HUES6 (cell line): ENCODE measurements around the gene NTN1.
"Not testable (repeated sequence)": the region's sequence is repeated elsewhere in the genome, so short reads cannot be mapped to it uniquely, and the experiment has no call there.

Experiments
- H3K27ac ChIP-seq: 2 replicates; pipeline ENCODE4 v1.7.0; 2013; ENCODE audit warnings: low read depth, mild to moderate bottlenecking, low read length, inconsistent platforms
- H3K27me3 ChIP-seq: 2 replicates; pipeline ENCODE4 v1.6.1; 2013; ENCODE audit warnings: low read length; ENCODE audit not compliant: control insufficient read depth, insufficient read depth
- H3K36me3 ChIP-seq: 2 replicates; pipeline ENCODE4 v1.6.1; 2013; ENCODE audit warnings: low read length; ENCODE audit not compliant: control insufficient read depth, insufficient read depth
- H3K4me1 ChIP-seq: 2 replicates; pipeline ENCODE4 v1.6.1; 2013; ENCODE audit warnings: low read length; ENCODE audit not compliant: control insufficient read depth, insufficient read depth
- H3K4me3 ChIP-seq: 2 replicates; pipeline ENCODE4 v1.5.1; 2013; ENCODE audit warnings: low read depth, low read length
- H3K9ac ChIP-seq: one replicate; pipeline ENCODE4 v1.6.1; 2013; ENCODE audit warnings: mild to moderate bottlenecking, low read length
- H3K9me3 ChIP-seq: 2 replicates; pipeline ENCODE4 v1.6.1; 2013; ENCODE audit warnings: low read depth, low read length; ENCODE audit not compliant: control insufficient read depth, insufficient read depth

The NTN1 gene

DNA sequence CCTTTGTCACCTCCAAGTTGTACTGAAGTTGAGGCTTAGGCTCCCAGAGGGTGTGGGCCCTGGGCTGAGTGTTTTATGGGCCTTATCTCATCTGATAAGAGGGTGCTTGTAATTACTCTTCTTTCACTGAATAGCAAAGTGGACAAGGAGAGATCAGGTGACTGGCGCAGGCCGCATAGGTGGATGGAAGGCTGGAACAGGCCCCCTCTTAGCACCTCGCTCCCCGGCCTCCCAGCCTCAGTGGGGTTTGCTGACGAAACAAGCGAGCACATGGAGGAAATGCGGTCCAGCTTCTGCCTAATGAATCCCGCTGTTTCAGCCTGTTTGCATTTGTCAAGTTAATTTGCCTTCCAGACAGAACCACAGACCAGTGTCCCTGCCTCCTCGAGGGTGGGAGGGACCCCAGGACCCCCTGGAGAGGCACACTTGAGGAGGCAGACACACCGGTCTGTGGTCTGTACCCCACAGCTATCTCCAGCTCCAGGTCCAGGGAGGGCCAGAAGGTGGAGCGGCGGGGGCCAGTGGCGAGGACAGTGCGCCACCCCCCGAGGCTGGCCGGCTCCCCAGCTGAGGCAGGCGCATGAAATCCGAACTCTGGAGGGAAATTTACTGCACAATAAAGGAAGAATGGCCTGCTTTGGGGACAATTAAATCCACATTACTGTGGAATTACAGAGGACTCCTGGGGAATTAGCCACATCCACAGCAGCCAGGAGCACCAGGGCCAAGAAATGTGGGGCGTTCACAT is 123.4 kb downstream of the NTN1 start:
- H3K27ac ChIP-seq, result no peak overlapping the region
- no peaks in the 10 kb centered on the region for H3K9me3 ChIP-seq
- H3K4me3 ChIP-seq, result no peak overlapping the region
- H3K27me3 ChIP-seq, result peaks cover 7% of the 10 kb centered on the region; the same call in 1 of the 2 replicates
- H3K4me1 ChIP-seq, result peaks cover 17% of the 10 kb centered on the region
- no peaks in the 10 kb centered on the region for H3K36me3 ChIP-seq
- no peak overlapping the region for H3K9ac ChIP-seq

DNA sequence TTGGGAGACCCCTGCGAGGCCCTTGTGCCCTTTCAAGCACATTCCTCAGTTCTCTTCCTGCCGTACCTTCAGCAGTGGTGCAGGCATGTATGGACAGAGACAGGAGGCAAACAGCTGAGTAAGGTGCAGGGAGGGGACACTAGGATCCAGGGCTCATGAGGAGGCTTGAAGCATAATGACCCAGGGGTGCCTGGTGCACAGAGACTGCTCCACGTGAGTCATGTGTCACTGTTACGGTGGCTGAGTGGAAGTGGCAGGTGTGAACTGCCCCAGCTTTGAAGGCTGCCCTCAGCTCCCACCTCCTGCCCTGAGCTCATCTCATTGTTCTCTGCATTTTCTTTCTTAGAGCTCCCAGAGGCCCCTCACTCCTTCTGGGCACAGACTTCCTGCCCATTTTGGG is 124.8 kb downstream of the NTN1 start:
- Histone ChIP-seq H3K9ac (no peak overlapping the region), H3K27me3 (peaks cover 7% of the 10 kb centered on the region; the same call in 1 of the 2 replicates), H3K27ac (no peak overlapping the region), H3K36me3 (no peaks in the 10 kb centered on the region), H3K9me3 (no peaks in the 10 kb centered on the region), H3K4me1 (peaks cover 27% of the 10 kb centered on the region), H3K4me3 (no peak overlapping the region)

DNA sequence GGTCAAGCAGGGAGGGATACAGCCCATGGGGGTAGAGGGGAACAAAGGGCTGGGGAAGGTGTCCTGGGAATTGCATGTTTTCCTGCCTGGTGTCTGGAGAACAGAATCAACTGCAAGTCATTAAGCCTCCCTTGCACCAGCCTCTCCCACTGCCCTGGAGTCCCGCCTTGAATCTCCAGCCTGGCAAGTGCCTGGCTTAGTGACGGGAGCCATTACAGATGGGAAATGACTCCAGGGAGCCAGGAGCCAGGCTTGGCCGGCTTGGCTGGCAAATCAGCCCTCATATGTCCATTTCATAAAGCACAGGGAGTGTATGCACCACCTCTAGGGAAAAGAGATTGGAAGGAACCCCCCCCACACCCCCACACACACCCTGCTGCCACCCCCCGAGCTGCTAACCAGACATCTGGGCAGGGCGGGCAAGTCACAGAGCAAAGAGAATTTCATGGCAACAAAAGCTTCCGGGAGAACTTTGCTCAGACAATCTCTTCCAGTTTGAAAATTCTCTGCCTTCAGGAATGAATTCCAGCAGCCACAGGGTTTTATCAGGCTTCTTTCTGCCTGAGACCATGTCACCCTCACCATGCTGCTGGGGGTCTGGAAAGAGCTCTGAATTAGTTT is 127.7 kb downstream of the NTN1 start:
- H3K9me3 ChIP-seq, result no peaks in the 10 kb centered on the region
- no peak overlapping the region for H3K9ac ChIP-seq
- no peak overlapping the region for H3K27ac ChIP-seq
- H3K4me3 ChIP-seq, result no peak overlapping the region
- H3K27me3 ChIP-seq, result peaks cover 4% of the 10 kb centered on the region; the same call in 1 of the 2 replicates
- H3K36me3 ChIP-seq, result no peaks in the 10 kb centered on the region
- peaks cover 29% of the 10 kb centered on the region for H3K4me1 ChIP-seq

DNA sequence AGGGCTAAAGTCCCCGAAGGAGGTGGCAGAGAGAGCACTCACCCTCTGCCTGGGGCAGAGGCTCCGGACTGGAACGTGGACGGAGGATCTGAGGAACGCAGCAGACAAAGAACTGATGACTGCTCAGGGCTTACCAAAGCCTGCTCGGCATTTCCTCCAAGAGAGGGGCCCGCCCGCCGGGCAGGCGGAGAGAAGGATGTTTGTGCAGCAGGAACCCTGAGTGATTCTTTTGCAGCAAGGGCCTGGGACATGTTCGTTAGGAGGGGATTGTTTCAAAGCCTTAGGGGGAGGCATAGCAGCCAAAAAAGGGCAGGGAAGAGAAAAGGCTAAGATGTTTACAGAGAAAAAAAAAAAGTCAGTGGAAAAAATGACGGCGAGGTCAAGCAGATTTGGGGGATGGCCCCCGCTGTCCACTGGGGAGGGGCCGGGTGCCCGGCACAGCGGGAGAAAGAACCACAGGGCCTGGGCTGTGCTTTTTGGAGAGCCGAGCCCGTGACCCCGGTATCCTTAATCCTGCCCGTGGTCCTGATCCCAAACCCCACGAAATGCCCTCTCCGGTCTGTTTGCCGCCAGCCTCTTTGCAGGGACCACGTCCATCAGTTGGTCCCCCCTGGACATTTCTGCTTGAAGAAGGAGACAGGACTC is 129.3 kb downstream of the NTN1 start:
- H3K27ac ChIP-seq, result peak overlapping the region; percentile 68; the same call in 1 of the 2 replicates
- H3K4me3 ChIP-seq, result no peak overlapping the region
- no peaks in the 10 kb centered on the region for H3K36me3 ChIP-seq
- no peaks in the 10 kb centered on the region for H3K9me3 ChIP-seq
- H3K4me1 ChIP-seq, result peaks cover 18% of the 10 kb centered on the region
- no peak overlapping the region for H3K9ac ChIP-seq
- H3K27me3 ChIP-seq, result peaks cover 4% of the 10 kb centered on the region; the same call in 1 of the 2 replicates

DNA sequence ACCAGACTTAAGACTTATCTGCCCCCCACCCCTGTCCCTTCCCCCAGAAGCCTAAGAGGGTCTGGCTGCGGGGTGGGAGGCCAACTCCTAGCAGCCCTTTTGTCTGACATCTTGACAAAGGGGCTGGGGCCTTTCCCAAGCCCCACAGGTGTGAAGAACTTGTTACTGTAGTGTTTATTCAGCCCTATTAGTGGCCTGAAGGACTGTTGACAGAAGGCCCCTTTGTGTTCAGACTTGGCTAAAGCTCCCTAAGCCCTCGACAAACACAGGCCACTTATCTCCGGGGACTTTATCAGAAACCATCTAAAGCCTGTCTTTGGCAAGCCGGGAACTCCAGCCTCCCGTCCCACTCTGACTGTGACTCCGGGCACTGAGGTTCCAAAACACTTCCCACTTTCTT is 129.8 kb downstream of the NTN1 start:
- peaks cover 4% of the 10 kb centered on the region; the same call in 1 of the 2 replicates for H3K27me3 ChIP-seq
- no peaks in the 10 kb centered on the region for H3K36me3 ChIP-seq
- no peak overlapping the region for H3K9ac ChIP-seq
- peak overlapping the region; percentile 68; the same call in 1 of the 2 replicates for H3K27ac ChIP-seq
- peaks cover 18% of the 10 kb centered on the region for H3K4me1 ChIP-seq
- no peak overlapping the region for H3K4me3 ChIP-seq
- H3K9me3 ChIP-seq, result no peaks in the 10 kb centered on the region

DNA sequence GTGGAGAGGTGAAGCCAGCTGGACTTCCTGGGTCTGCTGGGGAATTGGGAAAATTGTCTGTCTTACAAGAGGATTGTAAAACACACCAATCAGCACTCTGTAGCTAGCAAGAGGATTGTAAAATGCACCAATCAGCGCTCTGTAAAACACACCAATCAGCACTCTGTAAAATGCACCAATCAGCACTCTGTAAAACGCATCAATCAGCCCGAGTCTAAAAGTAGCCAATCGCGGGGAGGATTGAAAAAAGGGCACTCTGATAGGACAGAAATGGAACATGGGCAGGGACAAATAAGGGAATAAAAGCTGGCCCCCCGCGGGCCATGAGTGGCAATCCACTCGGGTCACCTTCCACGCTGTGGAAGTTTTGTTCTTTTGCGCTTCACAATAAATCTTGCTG is 130.4 kb downstream of the NTN1 start:
- not testable (repeated sequence) for H3K9ac ChIP-seq, H3K27ac ChIP-seq, H3K27me3 ChIP-seq, H3K9me3 ChIP-seq, H3K36me3 ChIP-seq, H3K4me3 ChIP-seq
- H3K4me1 ChIP-seq, result peaks cover 18% of the 10 kb centered on the region

DNA sequence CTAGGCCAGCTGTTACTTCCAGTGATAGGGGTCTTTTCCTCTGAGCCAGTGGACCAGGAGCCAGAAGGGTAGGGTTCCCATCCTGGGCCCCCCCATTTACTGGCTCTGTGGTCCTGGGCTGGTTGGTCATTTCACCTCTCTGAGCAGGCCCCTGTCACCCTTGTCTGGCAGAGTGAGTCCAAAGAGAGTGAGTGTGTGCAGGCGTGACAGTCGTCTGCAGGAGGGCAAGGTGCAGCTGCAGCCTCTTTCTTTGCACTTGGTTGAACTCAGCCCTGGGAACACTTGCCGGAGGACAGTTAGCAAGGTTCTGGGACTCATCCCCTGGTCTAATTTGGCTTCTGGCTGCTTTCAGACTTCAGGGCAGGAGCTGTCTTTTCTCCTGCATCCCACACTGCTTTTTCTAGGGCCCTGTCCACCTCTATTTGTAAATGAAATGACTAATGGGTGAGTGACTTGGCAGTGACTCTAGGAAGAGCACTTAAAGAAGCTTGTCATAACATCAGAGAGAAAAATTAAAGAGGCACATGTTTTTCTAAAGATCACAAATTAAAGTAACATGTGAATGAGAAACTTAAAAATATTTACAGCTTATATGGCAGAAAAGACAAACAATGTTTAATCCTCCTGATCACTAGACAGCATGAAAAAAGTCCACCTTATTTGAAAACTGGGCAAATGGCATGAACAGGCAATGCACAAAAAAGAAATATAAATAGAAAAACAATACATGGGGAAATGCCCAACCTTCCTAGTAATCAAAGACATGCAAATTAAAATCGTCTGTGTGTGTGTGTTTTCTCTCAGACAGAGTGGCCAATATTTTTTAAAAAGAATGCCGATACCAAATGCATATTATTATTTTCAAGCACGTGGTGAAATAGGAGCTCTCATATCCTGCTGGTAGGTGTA is 137.5 kb downstream of the NTN1 start:
- Histone ChIP-seq H3K27me3 (no peaks in the 10 kb centered on the region), H3K9me3 (no peaks in the 10 kb centered on the region; the same call in 1 of the 2 replicates), H3K4me3 (no peak overlapping the region), H3K9ac (no peak overlapping the region), H3K27ac (no peak overlapping the region), H3K36me3 (no peaks in the 10 kb centered on the region), H3K4me1 (peaks cover 12% of the 10 kb centered on the region)

DNA sequence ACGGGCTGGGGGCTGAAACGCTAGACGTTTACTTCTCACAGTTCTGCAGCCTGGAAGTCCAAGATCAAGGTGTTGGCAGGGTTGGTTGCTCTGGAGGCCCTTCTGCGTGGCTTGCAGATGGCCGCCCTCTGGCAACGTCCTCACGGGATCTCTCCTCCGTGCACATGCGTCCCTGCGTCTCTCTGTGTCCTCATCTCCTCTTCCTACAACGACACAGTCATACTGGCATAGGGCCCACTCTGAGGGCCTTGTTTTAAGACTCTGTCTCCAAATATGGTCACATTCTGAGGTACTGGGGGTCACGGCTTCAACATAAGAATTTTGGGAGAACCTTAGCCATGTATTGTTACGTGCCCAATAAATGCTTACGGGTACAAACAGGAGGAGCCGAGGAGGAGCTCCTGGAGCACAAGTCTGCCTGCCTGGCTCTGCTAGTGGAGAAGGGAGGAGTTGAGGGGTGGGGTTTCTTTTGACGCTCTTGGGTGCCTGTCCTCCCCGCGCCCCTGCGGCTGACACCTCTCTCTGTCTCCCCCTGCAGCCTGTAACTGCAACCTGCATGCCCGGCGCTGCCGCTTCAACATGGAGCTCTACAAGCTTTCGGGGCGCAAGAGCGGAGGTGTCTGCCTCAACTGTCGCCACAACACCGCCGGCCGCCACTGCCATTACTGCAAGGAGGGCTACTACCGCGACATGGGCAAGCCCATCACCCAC is 141.1 kb downstream of the NTN1 start:
- Histone ChIP-seq H3K36me3 (no peaks in the 10 kb centered on the region), H3K27me3 (no peaks in the 10 kb centered on the region), H3K4me1 (peaks cover 16% of the 10 kb centered on the region), H3K4me3 (no peak overlapping the region), H3K9me3 (no peaks in the 10 kb centered on the region; the same call in 1 of the 2 replicates), H3K27ac (no peak overlapping the region), H3K9ac (no peak overlapping the region)

DNA sequence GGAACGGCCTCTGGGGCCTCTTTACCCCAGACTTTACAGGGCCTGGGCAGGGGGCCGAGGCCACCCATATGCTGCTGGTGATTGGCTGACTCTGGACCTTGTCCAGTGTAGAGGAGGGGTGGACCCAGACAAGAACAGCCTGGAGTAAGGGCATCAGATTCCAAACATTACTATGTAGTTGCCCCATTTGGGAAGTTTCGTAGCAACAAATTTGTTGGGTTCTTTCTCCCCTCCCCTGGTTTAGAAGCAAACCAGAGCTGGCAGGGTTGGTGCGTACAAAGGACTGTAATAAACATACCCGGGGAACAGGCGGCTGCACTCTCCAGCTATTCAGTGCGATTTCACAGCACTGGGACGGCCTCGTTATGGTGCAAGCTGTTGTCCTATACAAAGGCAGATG is 145.5 kb downstream of the NTN1 start:
- Histone ChIP-seq H3K36me3 (no peaks in the 10 kb centered on the region), H3K4me1 (peaks cover 25% of the 10 kb centered on the region), H3K27me3 (no peaks in the 10 kb centered on the region), H3K27ac (no peak overlapping the region), H3K9ac (no peak overlapping the region), H3K4me3 (no peak overlapping the region), H3K9me3 (no peaks in the 10 kb centered on the region)

DNA sequence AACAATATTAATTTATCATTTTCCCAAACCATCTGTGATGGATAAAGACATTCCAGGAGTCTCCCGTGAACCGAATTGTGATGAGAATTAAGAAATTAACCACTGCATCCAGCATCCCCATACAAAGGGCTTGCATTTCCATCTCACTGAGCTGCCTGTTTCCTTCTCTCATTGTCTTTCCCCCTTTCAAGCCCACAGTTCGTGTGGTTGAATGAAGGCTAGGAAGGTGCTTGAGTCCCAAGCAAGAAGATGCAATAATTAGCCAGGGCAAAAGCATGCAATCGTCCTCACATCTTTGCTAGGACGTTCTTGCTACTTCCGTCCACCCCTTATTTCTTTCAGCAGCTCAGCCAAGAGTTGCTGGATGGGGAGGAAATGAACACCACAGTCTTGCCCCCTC is 146.1 kb downstream of the NTN1 start:
- Histone ChIP-seq H3K4me1 (peaks cover 22% of the 10 kb centered on the region), H3K4me3 (no peak overlapping the region), H3K27me3 (no peaks in the 10 kb centered on the region), H3K9ac (no peak overlapping the region), H3K36me3 (no peaks in the 10 kb centered on the region), H3K9me3 (no peaks in the 10 kb centered on the region), H3K27ac (no peak overlapping the region)
